Stimulated activated naive B cell treated with anti-CD40 and anti-IgM and Interleukin-4, amounts not matched to agents 10 μg/mL and 1 μg/mL and 100 μg/mL, for 72 hours (primary cell): ENCODE results near the gene TRIM10.
"Not testable (repeated sequence)": the region's sequence is repeated elsewhere in the genome, so short reads cannot be mapped to it uniquely, and the experiment has no call there.

Source experiments
- ATAC-seq, 2 donors: fragments of 150-1000 bp; cut with Tn5 transposase; replicated peaks; 2 replicates each; pipeline ENCODE4 v1.10.0; 2021; ENCODE audit warnings: moderate library complexity in 1 of 2
- DNase-seq: peaks from one replicate; pipeline ENCODE4 v3.0.0; 2021
- H3K27ac Mint-ChIP-seq: one replicate; pipeline ENCODE4 v1.8.0; 2022; ENCODE audit warnings: mild to moderate bottlenecking, mixed read lengths
- H3K27me3 Mint-ChIP-seq, 2 donors: one replicate each; pipeline ENCODE4 v1.8.0; 2022; ENCODE audit warnings: mixed read lengths in 2 of 2
- H3K36me3 Mint-ChIP-seq, 2 donors: one replicate each; pipeline ENCODE4 v1.8.0; 2022; ENCODE audit warnings: mixed read lengths in 2 of 2, mild to moderate bottlenecking in 1 of 2
- H3K4me1 Mint-ChIP-seq, 2 donors: one replicate each; pipeline ENCODE4 v1.8.0; 2022; ENCODE audit warnings: mixed read lengths in 2 of 2, mild to moderate bottlenecking in 1 of 2
- H3K4me3 Mint-ChIP-seq, 2 donors: one replicate each; pipeline ENCODE4 v1.8.0; 2022; ENCODE audit warnings: mild to moderate bottlenecking in 2 of 2, mixed read lengths in 2 of 2, moderate library complexity in 1 of 2
- H3K9me3 Mint-ChIP-seq, 2 donors: one replicate each; pipeline ENCODE4 v1.8.0; 2022; ENCODE audit warnings: mixed read lengths in 2 of 2, mild to moderate bottlenecking in 1 of 2

The TRIM10 gene

GRCh38 chr6:30135757-30136156, 25.3 kb downstream of the TRIM10 start, which contains the start of gene TRIM40:
Gene TRIM40, plus strand, starts transcription at chr6:30136140. Its CDS starts 897 bp downstream, at chr6:30137037.
- no peak for DNase-seq
- H3K36me3 Mint-ChIP-seq = no peaks in the 10 kb centered on the region
- peaks cover 4% of the 10 kb centered on the region in 2 donors for H3K4me1 Mint-ChIP-seq
- H3K27ac Mint-ChIP-seq = no peak within 1 kb of the TSS
- no peaks in the 10 kb centered on the region for H3K9me3 Mint-ChIP-seq
- no peak for ATAC-seq
- H3K4me3 Mint-ChIP-seq = no peak within 1 kb of the TSS
- peaks cover 42 to 62% of the 10 kb centered on the region in 2 donors for H3K27me3 Mint-ChIP-seq

- no peak for ATAC-seq
- Mint-ChIP-seq H3K36me3 (no peaks in the 10 kb centered on the region), H3K9me3 (no peaks in the 10 kb centered on the region), H3K4me3 (no peak overlapping the region), H3K27ac (no peak overlapping the region), H3K4me1 (peaks cover 5 to 6% of the 10 kb centered on the region in 2 donors), H3K27me3 (peaks cover 45 to 59% of the 10 kb centered on the region in 2 donors)
- no peak for DNase-seq
These were observed 25.9 kb downstream of the TRIM10 start for GRCh38 chr6:30135147-30135546.

- H3K4me1 Mint-ChIP-seq = peaks cover 8 to 16% of the 10 kb centered on the region in 2 donors
- no peaks in the 10 kb centered on the region for H3K9me3 Mint-ChIP-seq
- H3K27me3 Mint-ChIP-seq = peaks cover 56 to 68% of the 10 kb centered on the region in 2 donors
- no peak for DNase-seq
- ATAC-seq = no peak
- H3K36me3 Mint-ChIP-seq = no peaks in the 10 kb centered on the region
- H3K27ac Mint-ChIP-seq = no peak overlapping the region
- no peak overlapping the region for H3K4me3 Mint-ChIP-seq
These were observed 29.0 kb downstream of the TRIM10 start for GRCh38 chr6:30131947-30132497.

- peaks cover 8 to 17% of the 10 kb centered on the region in 2 donors for H3K4me1 Mint-ChIP-seq
- ATAC-seq (peak; percentile 92 to 94), DNase-seq (peak; percentile 53)
- H3K27ac Mint-ChIP-seq = no peak overlapping the region
- no peaks in the 10 kb centered on the region for H3K36me3 Mint-ChIP-seq
- peaks cover 60 to 70% of the 10 kb centered on the region in 2 donors for H3K27me3 Mint-ChIP-seq
- H3K4me3 Mint-ChIP-seq = no peak overlapping the region
- no peaks in the 10 kb centered on the region for H3K9me3 Mint-ChIP-seq
These were observed 29.8 kb downstream of the TRIM10 start for GRCh38 chr6:30130887-30131862.

GRCh38 chr6:30130179-30130679, 30.8 kb downstream of the TRIM10 start:
- no peak overlapping the region for H3K4me3 Mint-ChIP-seq
- no peak for DNase-seq
- peaks cover 8 to 17% of the 10 kb centered on the region in 2 donors for H3K4me1 Mint-ChIP-seq
- no peak for ATAC-seq
- H3K27me3 Mint-ChIP-seq = peaks cover 55 to 71% of the 10 kb centered on the region in 2 donors
- no peaks in the 10 kb centered on the region for H3K36me3 Mint-ChIP-seq
- H3K9me3 Mint-ChIP-seq = no peaks in the 10 kb centered on the region
- H3K27ac Mint-ChIP-seq = no peak overlapping the region

- Mint-ChIP-seq H3K9me3 (no peaks in the 10 kb centered on the region), H3K27me3 (peaks cover 55 to 71% of the 10 kb centered on the region in 2 donors), H3K4me3 (no peak overlapping the region), H3K36me3 (no peaks in the 10 kb centered on the region), H3K27ac (no peak overlapping the region), H3K4me1 (peaks cover 8 to 17% of the 10 kb centered on the region in 2 donors)
- no peak for ATAC-seq
- DNase-seq = no peak
These were observed 31.5 kb downstream of the TRIM10 start for GRCh38 chr6:30129265-30130178.

GRCh38 chr6:30127238-30128093, 33.5 kb downstream of the TRIM10 start:
- Mint-ChIP-seq H3K36me3 (no peaks in the 10 kb centered on the region), H3K9me3 (no peaks in the 10 kb centered on the region), H3K4me3 (peak overlapping the region in 1 of 2 donors; percentile 20), H3K27ac (no peak overlapping the region), H3K4me1 (peaks cover 8 to 17% of the 10 kb centered on the region in 2 donors), H3K27me3 (peaks cover 50 to 73% of the 10 kb centered on the region in 2 donors)
- ATAC-seq = no peak
- no peak for DNase-seq

GRCh38 chr6:30122515-30122914, 38.5 kb downstream of the TRIM10 start:
- Mint-ChIP-seq H3K27me3 (peaks cover 26 to 71% of the 10 kb centered on the region in 2 donors), H3K36me3 (no peaks in the 10 kb centered on the region), H3K27ac (no peak overlapping the region), H3K4me3 (no peak overlapping the region), H3K4me1 (peaks cover 0 to 11% of the 10 kb centered on the region in 2 donors), H3K9me3 (no peaks in the 10 kb centered on the region)
- DNase-seq (no peak), ATAC-seq (no peak)

GRCh38 chr6:30121446-30122366, 39.3 kb downstream of the TRIM10 start:
- H3K27me3 Mint-ChIP-seq = peaks cover 26 to 63% of the 10 kb centered on the region in 2 donors

GRCh38 chr6:30118691-30119090, 42.3 kb downstream of the TRIM10 start:
- H3K27ac Mint-ChIP-seq, H3K9me3 Mint-ChIP-seq, ATAC-seq, DNase-seq, H3K4me3 Mint-ChIP-seq, H3K36me3 Mint-ChIP-seq: not testable (repeated sequence)
- Mint-ChIP-seq H3K4me1 (peaks cover under 1 to 11% of the 10 kb centered on the region in 2 donors), H3K27me3 (peaks cover 19 to 59% of the 10 kb centered on the region in 2 donors)

More at GRCh38 chr6:30121446-30122366, 39.3 kb downstream of the TRIM10 start:
- Mint-ChIP-seq H3K4me1 (peaks cover 0 to 5% of the 10 kb centered on the region in 2 donors), H3K27ac (no peak overlapping the region), H3K36me3 (no peaks in the 10 kb centered on the region), H3K9me3 (no peaks in the 10 kb centered on the region), H3K4me3 (no peak overlapping the region)
- ATAC-seq (no peak), DNase-seq (no peak)

GRCh38 chr6:30116724-30117123, 44.3 kb downstream of the TRIM10 start:
- Mint-ChIP-seq H3K36me3 (no peaks in the 10 kb centered on the region), H3K27me3 (peaks cover 24 to 44% of the 10 kb centered on the region in 2 donors), H3K4me1 (peaks cover 7 to 25% of the 10 kb centered on the region in 2 donors), H3K4me3 (no peak overlapping the region), H3K27ac (no peak overlapping the region), H3K9me3 (no peaks in the 10 kb centered on the region)
- DNase-seq (no peak), ATAC-seq (no peak)

- DNase-seq (no peak), ATAC-seq (no peak)
- Mint-ChIP-seq H3K4me1 (peaks cover 10 to 31% of the 10 kb centered on the region in 2 donors), H3K4me3 (no peak overlapping the region), H3K27ac (no peak overlapping the region), H3K36me3 (no peaks in the 10 kb centered on the region), H3K9me3 (no peaks in the 10 kb centered on the region), H3K27me3 (peaks cover 28 to 36% of the 10 kb centered on the region in 2 donors)
These were observed 47.2 kb downstream of the TRIM10 start for GRCh38 chr6:30113841-30114240.
